ENCODE results near the gene ATP4B. TPM values are rescaled to one million over a fixed set of nuclear protein-coding genes. Genes with fewer than 3 reads are reported as not detected.

Gene ATP4B
- polyA plus RNA-seq, 1 of the 3 experiments (the other 2 are of a cell fraction), result not detected

GRCh38 chr13:113668491-113668971, 10.5 kb upstream of the ATP4B start:
- TF ChIP-seq RAD21 (IDR thresholded peaks at IDR 0.05; ENCODE audit: low read length) (no peak), TCF12 (IDR thresholded peaks at IDR 0.05) (no peak), POLR2AphosphoS5 (IDR thresholded peaks at IDR 0.05; ENCODE audit: low read depth, low read length) (no peak), ZBTB33 (IDR thresholded peaks at IDR 0.05; ENCODE audit: borderline replicate concordance, low read depth) (no peak), FOSL2 (IDR thresholded peaks at IDR 0.05; ENCODE audit: borderline replicate concordance, low read depth) (no peak), IRF3 (IDR thresholded peaks at IDR 0.05; ENCODE audit: low read depth, low read length) (no peak), RXRA (IDR thresholded peaks at IDR 0.05; ENCODE audit: borderline replicate concordance, low read depth) (no peak), TEAD4 (IDR thresholded peaks at IDR 0.05; ENCODE audit: borderline replicate concordance, insufficient read depth) (no peak), SMC3 (IDR thresholded peaks at IDR 0.05; ENCODE audit: low read depth, low read length) (no peak), USF1 (IDR thresholded peaks at IDR 0.05; ENCODE audit: borderline replicate concordance, low read depth) (no peak), FOXM1 (IDR thresholded peaks at IDR 0.05; ENCODE audit: low read depth) (no peak), JUND (IDR thresholded peaks at IDR 0.05) (no peak), USF2 (IDR thresholded peaks at IDR 0.05; ENCODE audit: borderline replicate concordance, low read depth, low read length) (no peak), EP300 (IDR thresholded peaks at IDR 0.05; ENCODE audit: borderline replicate concordance in 1 of 2, low read depth in 1 of 2, low read length in 1 of 2) (no peak), FOXJ3 (CRISPR knock-in tag; IDR thresholded peaks at IDR 0.05) (no peak)
- Histone ChIP-seq H3K79me2 (ENCODE audit: insufficient read depth) (no peaks in the 10 kb centered on the region), H3K4me1 (ENCODE audit: control insufficient read depth in 1 of 2, insufficient read depth in 2 of 2, low read depth in 1 of 2, low read length in 1 of 2) (no peaks in the 10 kb centered on the region; a peak in 1 of 4 replicates), H3K27ac (ENCODE audit: low read depth in 2 of 2, low read length in 1 of 2) (no peak overlapping the region), H3K36me3 (replicated peaks in 1 of 2; ENCODE audit: control insufficient read depth in 1 of 2, insufficient read depth in 2 of 2, low read length in 1 of 2) (no peaks in the 10 kb centered on the region), H4K20me1 (ENCODE audit: insufficient read depth) (no peaks in the 10 kb centered on the region), H3F3A (replicated peaks; ENCODE audit: insufficient read depth) (peaks cover 11% of the 10 kb centered on the region), H3K9me2 (no peaks in the 10 kb centered on the region), H2AFZ (ENCODE audit: low read depth) (no peak overlapping the region), H3K9ac (no peak overlapping the region), H3K27me3 (ENCODE audit: insufficient read depth) (no peaks in the 10 kb centered on the region), H3K4me2 (no peak overlapping the region), H3K9me3 (no peaks in the 10 kb centered on the region), H3K4me3 (ENCODE audit: low read depth in 2 of 2, low read length in 1 of 2) (no peak overlapping the region)
- ChIA-PET CTCF (interaction anchor here (1.2 kb wide), 1 partner anchor 56 kb away, joined by 7 read pairs; no protein-coding TSS in a partner anchor), POLR2A (no interaction called here)
- DNase-seq, result no peak
- WGBS (ENCODE audit: low lambda C conversion rate), result 78% methylated on average over 10 of the region's 24 CpGs
